HEK293 (cell line): ENCODE measurements around the gene RBM14.

Experiments used
- CTCF ChIA-PET: fragments of 350-600 bp; formaldehyde crosslinking; extraction: SDS; loops from one replicate; lab custom pipeline; 2021; ENCODE audit warnings: antibody characterized with exemption; lab: Yijun Ruan, JAX
- POLR2A ChIA-PET: fragments of 300-600 bp; formaldehyde crosslinking; extraction: SDS; loops from one replicate; lab custom pipeline; 2020; ENCODE audit warnings: antibody characterized with exemption, inconsistent platforms; lab: Yijun Ruan, JAX
- H3K27ac ChIP-seq: fragments of 200-500 bp; sonication (Bioruptor generic); 2 replicates; pipeline ENCODE4 v1.5.1; 2014; ENCODE audit warnings: low read depth, low read length, control low read depth, inconsistent platforms; ENCODE audit errors: extremely low read depth
- H3K36me3 ChIP-seq, 2 experiments: fragments of 200-500 bp in 1 of 2; sonication (Bioruptor generic) in 1 of 2; 1 replicate in 1 of 2; 2 replicates in 1 of 2; pipeline ENCODE4 v1.5.1; 2014 to 2017; ENCODE audit warnings: inconsistent platforms in 2 of 2, low read length in 2 of 2; ENCODE audit not compliant: control insufficient read depth in 2 of 2, insufficient read depth in 1 of 2
- H3K4me1 ChIP-seq: fragments of 200-500 bp; sonication (Bioruptor generic); 2 replicates; pipeline ENCODE4 v1.5.1; 2014; ENCODE audit warnings: mild to moderate bottlenecking, low read length, inconsistent platforms; ENCODE audit not compliant: control insufficient read depth, insufficient read depth
- H3K4me3 ChIP-seq: 2 replicates; pipeline ENCODE4 v1.5.1; 2011; ENCODE audit warnings: low read depth, mild to moderate bottlenecking, control low read depth, low read length, moderate library complexity
- H3K9me3 ChIP-seq: fragments of 200-500 bp; sonication (Bioruptor generic); 2 replicates; pipeline ENCODE4 v1.5.1; 2014; ENCODE audit warnings: low read depth, low read length, inconsistent platforms; ENCODE audit not compliant: control insufficient read depth, insufficient read depth
- AEBP2 ChIP-seq: fragments of 450-650 bp; formaldehyde crosslinking; IDR thresholded peaks from 2 replicates; pipeline ENCODE4 v1.5.1; 2016; ENCODE audit warnings: missing biosample characterization, missing genetic modification characterization, borderline replicate concordance
- GLIS1 ChIP-seq: fragments of 450-650 bp; formaldehyde crosslinking; IDR thresholded peaks from 2 replicates; pipeline ENCODE4 v1.5.1; 2016; ENCODE audit warnings: missing biosample characterization, missing genetic modification characterization
- ZBTB8A ChIP-seq: fragments of 450-650 bp; formaldehyde crosslinking; IDR thresholded peaks from 2 replicates; pipeline ENCODE4 v1.5.1; 2016; ENCODE audit warnings: missing biosample characterization, missing genetic modification characterization
- ZNF132 ChIP-seq: fragments of 450-650 bp; formaldehyde crosslinking; IDR thresholded peaks from 2 replicates; pipeline ENCODE4 v1.5.1; 2017; ENCODE audit warnings: missing biosample characterization, missing genetic modification characterization, borderline replicate concordance
- ZNF157 ChIP-seq: fragments of 450-650 bp; formaldehyde crosslinking; IDR thresholded peaks from 2 replicates; pipeline ENCODE4 v1.5.1; 2016; ENCODE audit warnings: missing biosample characterization, missing genetic modification characterization
- ZNF19 ChIP-seq: fragments of 450-650 bp; formaldehyde crosslinking; IDR thresholded peaks from 2 replicates; pipeline ENCODE4; 2016; ENCODE audit warnings: missing biosample characterization, missing genetic modification characterization, low read depth
- ZNF214 ChIP-seq: fragments of 450-650 bp; formaldehyde crosslinking; IDR thresholded peaks from 2 replicates; pipeline ENCODE4 v1.5.1; 2017; ENCODE audit warnings: missing biosample characterization, mild to moderate bottlenecking, missing genetic modification characterization, borderline replicate concordance
- ZNF223 ChIP-seq: fragments of 450-650 bp; formaldehyde crosslinking; IDR thresholded peaks from 2 replicates; pipeline ENCODE4 v1.5.1; 2016; ENCODE audit warnings: missing biosample characterization, missing genetic modification characterization
- ZNF394 ChIP-seq: fragments of 450-650 bp; formaldehyde crosslinking; IDR thresholded peaks from 2 replicates; pipeline ENCODE4 v1.5.1; 2016; ENCODE audit warnings: missing biosample characterization, missing genetic modification characterization, mild to moderate bottlenecking, moderate library complexity, borderline replicate concordance
- ZNF416 ChIP-seq: fragments of 450-650 bp; formaldehyde crosslinking; IDR thresholded peaks from 2 replicates; pipeline ENCODE4 v1.5.1; 2016; ENCODE audit warnings: missing biosample characterization, missing genetic modification characterization
- ZNF426 ChIP-seq: fragments of 450-650 bp; formaldehyde crosslinking; IDR thresholded peaks from 2 replicates; pipeline ENCODE4 v1.5.1; 2017; ENCODE audit warnings: missing biosample characterization, missing genetic modification characterization, mild to moderate bottlenecking, inconsistent platforms, moderate library complexity
- ZNF530 ChIP-seq: fragments of 450-650 bp; formaldehyde crosslinking; IDR thresholded peaks from 2 replicates; pipeline ENCODE4 v1.5.1; 2016; ENCODE audit warnings: low read depth, missing biosample characterization, missing genetic modification characterization
- ZNF561 ChIP-seq: fragments of 450-650 bp; IDR thresholded peaks from 2 replicates; pipeline ENCODE4 v1.5.1; 2018; ENCODE audit warnings: missing biosample characterization, missing genetic modification characterization, borderline replicate concordance
- ZNF580 ChIP-seq: fragments of 450-650 bp; formaldehyde crosslinking; IDR thresholded peaks from 2 replicates; pipeline ENCODE4 v1.5.1; 2016; ENCODE audit warnings: missing biosample characterization, missing genetic modification characterization
- ZNF76 ChIP-seq: fragments of 450-650 bp; formaldehyde crosslinking; IDR thresholded peaks from 2 replicates; pipeline ENCODE4; 2016; ENCODE audit warnings: low read depth, missing biosample characterization, missing genetic modification characterization, borderline replicate concordance
- ZNF791 ChIP-seq: fragments of 450-650 bp; formaldehyde crosslinking; IDR thresholded peaks from 2 replicates; pipeline ENCODE4 v1.5.1; 2016; ENCODE audit warnings: missing biosample characterization, missing genetic modification characterization
- TF ChIP-seq, protein P1 (sequence below): fragments of 450-650 bp; formaldehyde crosslinking; IDR thresholded peaks from 2 replicates; pipeline ENCODE4; 2016; ENCODE audit warnings: missing biosample characterization, missing genetic modification characterization
- TF ChIP-seq, protein P2 (sequence below): fragments of 450-650 bp; formaldehyde crosslinking; IDR thresholded peaks from 2 replicates; pipeline ENCODE4 v1.5.1; 2016; ENCODE audit warnings: missing biosample characterization, missing genetic modification characterization

Gene RBM14

GRCh38 chr11:66628061-66628603 lies 11.7 kb downstream of the RBM14 start (continued):
- no peak for TF ChIP-seq ZNF19
- TF ChIP-seq, protein P1, sequence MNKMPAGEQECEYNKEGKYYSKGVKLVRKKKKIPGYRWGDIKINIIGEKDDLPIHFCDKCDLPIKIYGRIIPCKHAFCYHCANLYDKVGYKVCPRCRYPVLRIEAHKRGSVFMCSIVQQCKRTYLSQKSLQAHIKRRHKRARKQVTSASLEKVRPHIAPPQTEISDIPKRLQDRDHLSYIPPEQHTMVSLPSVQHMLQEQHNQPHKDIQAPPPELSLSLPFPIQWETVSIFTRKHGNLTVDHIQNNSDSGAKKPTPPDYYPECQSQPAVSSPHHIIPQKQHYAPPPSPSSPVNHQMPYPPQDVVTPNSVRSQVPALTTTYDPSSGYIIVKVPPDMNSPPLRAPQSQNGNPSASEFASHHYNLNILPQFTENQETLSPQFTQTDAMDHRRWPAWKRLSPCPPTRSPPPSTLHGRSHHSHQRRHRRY (tag by site-specific recombination), result no peak
- no peak for TF ChIP-seq ZNF791
- TF ChIP-seq, protein P2, sequence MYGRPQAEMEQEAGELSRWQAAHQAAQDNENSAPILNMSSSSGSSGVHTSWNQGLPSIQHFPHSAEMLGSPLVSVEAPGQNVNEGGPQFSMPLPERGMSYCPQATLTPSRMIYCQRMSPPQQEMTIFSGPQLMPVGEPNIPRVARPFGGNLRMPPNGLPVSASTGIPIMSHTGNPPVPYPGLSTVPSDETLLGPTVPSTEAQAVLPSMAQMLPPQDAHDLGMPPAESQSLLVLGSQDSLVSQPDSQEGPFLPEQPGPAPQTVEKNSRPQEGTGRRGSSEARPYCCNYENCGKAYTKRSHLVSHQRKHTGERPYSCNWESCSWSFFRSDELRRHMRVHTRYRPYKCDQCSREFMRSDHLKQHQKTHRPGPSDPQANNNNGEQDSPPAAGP, result no peak
- no peak for TF ChIP-seq ZNF223 (tag by site-specific recombination)
- TF ChIP-seq ZNF214 (tag by site-specific recombination), result no peak
- TF ChIP-seq ZBTB8A, result no peak
- TF ChIP-seq, all 188 proteins: peak for 0

DNA sequence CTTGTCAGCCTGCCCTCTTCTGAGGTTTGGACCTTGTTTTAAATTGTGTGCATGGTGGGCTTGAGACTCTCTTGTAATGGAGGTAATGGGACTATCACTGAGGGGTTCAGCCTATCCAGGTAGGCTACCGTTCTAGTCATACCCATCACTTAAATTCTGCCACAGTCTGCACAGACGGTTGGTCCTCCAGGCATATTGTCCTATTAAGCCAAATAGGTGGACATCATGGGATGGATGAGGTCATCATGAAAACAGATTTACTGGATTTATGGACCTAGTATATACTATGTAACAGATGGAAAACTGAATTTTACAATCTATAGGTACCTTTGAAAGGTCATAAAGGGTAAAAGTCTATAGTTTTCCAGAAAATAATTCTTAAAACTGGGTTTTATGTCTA lies 12.9 kb downstream of the RBM14 start:
- Histone ChIP-seq H3K36me3 (peaks cover 11 to 87% of the 10 kb centered on the region in 2 experiments; a peak in 2 of 3 replicates), H3K4me1 (no peaks in the 10 kb centered on the region), H3K4me3 (no peak overlapping the region), H3K9me3 (no peaks in the 10 kb centered on the region), H3K27ac (no peak overlapping the region)
- ChIA-PET POLR2A (interaction anchor here (0.7 to 7.0 kb wide), 3 partner anchors 8 to 12 kb away, joined by 3 to 42 read pairs (median 33); partner anchors contain the start of genes RBM14 and RBM4), CTCF (no interaction called here)
- TF ChIP-seq ZNF530, result no peak
- TF ChIP-seq GLIS1 (tag by site-specific recombination), result no peak
- no peak for TF ChIP-seq ZNF426 (tag by site-specific recombination)
- TF ChIP-seq ZNF76 (tag by site-specific recombination), result no peak
- TF ChIP-seq ZNF132 (tag by site-specific recombination), result no peak
- no peak for TF ChIP-seq ZNF416 (tag by site-specific recombination)
- no peak for TF ChIP-seq ZNF214 (tag by site-specific recombination)
- TF ChIP-seq ZNF157 (tag by site-specific recombination), result no peak
- no peak for TF ChIP-seq ZNF580 (tag by site-specific recombination)
- no peak for TF ChIP-seq ZNF561 (tag by site-specific recombination)

DNA sequence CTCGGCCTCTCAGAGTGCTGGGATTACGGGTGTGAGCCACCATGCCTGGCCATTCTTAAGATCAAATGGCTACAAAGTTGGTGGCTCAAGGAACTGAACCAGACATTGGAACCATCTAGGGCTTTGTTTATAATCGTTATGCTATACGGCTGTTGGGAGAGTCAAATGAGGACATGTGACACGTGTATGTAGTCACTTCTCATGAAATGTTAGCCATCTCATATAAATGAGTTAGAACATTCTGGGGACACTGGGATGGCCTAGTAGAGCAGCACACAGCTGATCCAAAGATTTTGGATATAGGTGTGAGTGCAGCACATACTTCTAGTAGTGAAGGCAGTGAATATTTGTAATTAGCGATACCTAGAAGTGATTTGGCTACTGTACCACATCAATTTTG lies 15.5 kb downstream of the RBM14 start:
- no peak overlapping the region for H3K4me3 ChIP-seq
- no peak overlapping the region for H3K27ac ChIP-seq
- H3K4me1 ChIP-seq, result no peaks in the 10 kb centered on the region
- H3K9me3 ChIP-seq, result no peaks in the 10 kb centered on the region
- CTCF ChIA-PET, result no interaction called here
- TF ChIP-seq AEBP2, result no peak
- TF ChIP-seq ZNF394 (tag by site-specific recombination), result peak; percentile 42; the same call in 1 of the 2 replicates
- peaks cover 11 to 66% of the 10 kb centered on the region in 2 experiments; a peak in 2 of 3 replicates for H3K36me3 ChIP-seq
- POLR2A ChIA-PET, result no interaction called here
